ENCODE results near the gene SPHK1. TPM values are rescaled to one million over a fixed set of nuclear protein-coding genes. Genes with fewer than 3 reads are reported as not detected.

SPHK1 gene
- total and polyA plus RNA-seq, 12 donors, result 1.7 to 20.8 (median 3.4) TPM

- no peak for TF ChIP-seq CTCF (IDR thresholded peaks at IDR 0.05)
- DNase-seq (peak in 1 of 2 donors; percentile 45), ATAC-seq (peak in 7 of 8 donors; percentile 1 to 40 (median 9))
- peak overlapping the region; percentile 54 to 84 (median 70) for H3K4me3 ChIP-seq
- no peaks in the 10 kb centered on the region for H3K9me3 ChIP-seq
- WGBS, 2 donors, result 1% methylated on average over 74 of the region's 74 CpGs
- peaks cover 10 to 58% (median 44%) of the 10 kb centered on the region in 9 donors for H3K4me1 ChIP-seq
- H3K36me3 ChIP-seq, result peaks cover 0 to 17% (median 0%) of the 10 kb centered on the region in 9 donors
- H3K27me3 ChIP-seq, result peaks cover 0 to 11% (median 0%) of the 10 kb centered on the region in 7 donors
- intact Hi-C loops (cut with DNase I), result loop anchor here in 2 of 10 donors (5.0 kb wide), 2 partner anchors 33 to 83 kb away; partner anchors contain the start of gene PRPSAP1 (in 1 of the 2)
- H3K27ac ChIP-seq, result peak overlapping the region; percentile 54 to 98 (median 86)
These were observed 830 bp downstream of the SPHK1 start for GRCh38 chr17:76384987-76385891.

- Histone ChIP-seq H3K4me3 (peak overlapping the region in 9 of 10 donors; percentile 55 to 84 (median 70)), H3K27ac (peak overlapping the region in 9 of 10 donors; percentile 39 to 98 (median 85)), H3K36me3 (peaks cover 0 to 25% (median 4%) of the 10 kb centered on the region in 9 donors), H3K4me1 (peaks cover 10 to 56% (median 44%) of the 10 kb centered on the region in 9 donors), H3K27me3 (peaks cover 0 to 11% (median 0%) of the 10 kb centered on the region in 7 donors), H3K9me3 (no peaks in the 10 kb centered on the region)
- TF ChIP-seq CTCF (IDR thresholded peaks at IDR 0.05), result peak; percentile 81 to 91 (median 86)
- intact Hi-C loops (cut with DNase I), result loop anchor here in 2 of 10 donors (5.0 kb wide), 2 partner anchors 34 to 84 kb away; partner anchors contain the start of gene PRPSAP1 (in 1 of the 2)
- 26 to 29% methylated on average over 46 to 52 of the region's 52 CpGs for WGBS, 2 donors
- ATAC-seq (peak; percentile 3 to 56 (median 36)), DNase-seq (peak; percentile 83 to 86)
These were observed 1.7 kb downstream of the SPHK1 start for GRCh38 chr17:76385892-76386786.

GRCh38 chr17:76386966-76387765 lies 2.8 kb downstream of the SPHK1 start:
- Histone ChIP-seq H3K27ac (no peak overlapping the region), H3K4me3 (peak overlapping the region in 1 of 10 donors; percentile 74), H3K36me3 (peaks cover 0 to 35% (median 9%) of the 10 kb centered on the region in 9 donors), H3K9me3 (no peaks in the 10 kb centered on the region), H3K27me3 (peaks cover 0 to 11% (median 0%) of the 10 kb centered on the region in 7 donors), H3K4me1 (peaks cover 10 to 54% (median 44%) of the 10 kb centered on the region in 9 donors)
- WGBS, 2 donors, result 95 to 96% methylated on average over 31 of the region's 31 CpGs
- DNase-seq, result no peak
- ATAC-seq, result no peak
- intact Hi-C loops (cut with DNase I), result loop anchor here in 2 of 10 donors (5.0 kb wide), 2 partner anchors 35 to 85 kb away; partner anchors contain the start of gene PRPSAP1 (in 1 of the 2)
- TF ChIP-seq CTCF (IDR thresholded peaks at IDR 0.05), result no peak
